BE2C (cell line): ENCODE results near the gene C2CD4D.

Experiments used
- DNase-seq: peaks from one replicate; pipeline ENCODE4 v3.0.0-alpha.2; 2020
- H3K27me3 ChIP-seq: fragments of 250-450 bp; sonication (Bioruptor Pico); 2 replicates; pipeline ENCODE4 v1.5.1; 2020; ENCODE audit warnings: mild to moderate bottlenecking
- H3K36me3 ChIP-seq: fragments of 250-450 bp; sonication (Bioruptor Pico); 2 replicates; pipeline ENCODE4 v1.5.1; 2020; ENCODE audit warnings: mild to moderate bottlenecking
- H3K4me1 ChIP-seq: fragments of 250-450 bp; sonication (Bioruptor Pico); 2 replicates; pipeline ENCODE4 v1.5.1; 2020
- H3K4me3 ChIP-seq: 2 replicates; pipeline ENCODE4 v1.5.1; 2011; ENCODE audit warnings: low read depth, low read length
- H3K9me3 ChIP-seq: fragments of 250-450 bp; sonication (Bioruptor Pico); 2 replicates; pipeline ENCODE4 v1.5.1; 2020
- TF ChIP-seq, protein P1 (sequence below): IDR thresholded peaks from 2 replicates; pipeline ENCODE4 v1.5.1; 2012; ENCODE audit warnings: mild to moderate bottlenecking, low read depth, low read length

C2CD4D gene

DNA sequence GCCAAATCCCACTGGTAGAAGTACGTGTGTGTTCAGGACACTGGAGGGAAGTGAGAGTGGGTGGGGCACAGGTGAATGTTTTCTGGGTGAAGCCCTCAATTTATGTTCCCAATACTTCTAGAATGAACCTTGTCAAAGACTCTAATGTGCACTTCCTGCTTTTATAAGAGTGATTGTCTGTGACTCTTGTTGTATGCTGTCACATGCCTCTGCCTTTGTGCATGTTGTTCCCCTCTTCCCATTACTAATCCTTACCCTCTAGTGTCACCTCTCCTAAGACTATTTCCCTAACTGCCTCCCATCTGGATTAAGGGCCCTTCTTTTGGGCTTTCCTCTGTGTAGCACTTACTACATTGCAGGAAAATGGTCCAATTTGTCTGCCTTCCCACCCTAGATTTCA is 31.9 kb downstream of the C2CD4D start:
- H3K9me3 ChIP-seq, result no peaks in the 10 kb centered on the region
- no peak overlapping the region for H3K4me3 ChIP-seq
- no peak for DNase-seq
- TF ChIP-seq, protein P1, sequence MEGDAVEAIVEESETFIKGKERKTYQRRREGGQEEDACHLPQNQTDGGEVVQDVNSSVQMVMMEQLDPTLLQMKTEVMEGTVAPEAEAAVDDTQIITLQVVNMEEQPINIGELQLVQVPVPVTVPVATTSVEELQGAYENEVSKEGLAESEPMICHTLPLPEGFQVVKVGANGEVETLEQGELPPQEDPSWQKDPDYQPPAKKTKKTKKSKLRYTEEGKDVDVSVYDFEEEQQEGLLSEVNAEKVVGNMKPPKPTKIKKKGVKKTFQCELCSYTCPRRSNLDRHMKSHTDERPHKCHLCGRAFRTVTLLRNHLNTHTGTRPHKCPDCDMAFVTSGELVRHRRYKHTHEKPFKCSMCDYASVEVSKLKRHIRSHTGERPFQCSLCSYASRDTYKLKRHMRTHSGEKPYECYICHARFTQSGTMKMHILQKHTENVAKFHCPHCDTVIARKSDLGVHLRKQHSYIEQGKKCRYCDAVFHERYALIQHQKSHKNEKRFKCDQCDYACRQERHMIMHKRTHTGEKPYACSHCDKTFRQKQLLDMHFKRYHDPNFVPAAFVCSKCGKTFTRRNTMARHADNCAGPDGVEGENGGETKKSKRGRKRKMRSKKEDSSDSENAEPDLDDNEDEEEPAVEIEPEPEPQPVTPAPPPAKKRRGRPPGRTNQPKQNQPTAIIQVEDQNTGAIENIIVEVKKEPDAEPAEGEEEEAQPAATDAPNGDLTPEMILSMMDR, result no peak
- H3K4me1 ChIP-seq, result peaks cover 18% of the 10 kb centered on the region
- H3K36me3 ChIP-seq, result no peaks in the 10 kb centered on the region
- no peaks in the 10 kb centered on the region for H3K27me3 ChIP-seq

- Histone ChIP-seq H3K36me3 (no peaks in the 10 kb centered on the region), H3K4me3 (no peak overlapping the region), H3K4me1 (peaks cover 24% of the 10 kb centered on the region), H3K27me3 (no peaks in the 10 kb centered on the region), H3K9me3 (no peaks in the 10 kb centered on the region)
- DNase-seq, result no peak
- TF ChIP-seq, protein P1, result no peak
Observed at GRCh38 chr1:151807131-151807530, 32.5 kb downstream of the C2CD4D start.

DNA sequence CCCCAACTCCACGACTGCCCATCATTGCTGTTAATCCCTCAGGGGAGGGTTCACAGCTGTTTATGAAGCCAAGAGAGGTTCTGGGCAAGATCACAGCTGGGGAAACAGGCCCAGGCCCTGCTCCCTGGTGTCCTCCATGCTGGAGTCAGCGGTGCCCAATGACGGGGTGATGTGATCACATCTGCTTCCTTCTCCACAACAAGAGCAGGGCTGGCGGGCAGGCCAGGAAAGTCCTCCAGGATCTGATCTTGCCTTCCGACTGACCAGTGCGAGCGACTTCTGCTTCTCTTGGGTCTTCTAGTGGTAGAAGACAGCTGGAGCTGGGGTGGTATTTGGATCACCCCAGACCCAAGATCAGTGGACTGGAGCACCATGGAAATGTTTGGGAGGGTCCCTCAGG is 33.5 kb downstream of the C2CD4D start:
- Histone ChIP-seq H3K36me3 (no peaks in the 10 kb centered on the region), H3K4me3 (no peak overlapping the region), H3K4me1 (peaks cover 34% of the 10 kb centered on the region), H3K27me3 (no peaks in the 10 kb centered on the region), H3K9me3 (no peaks in the 10 kb centered on the region)
- TF ChIP-seq, protein P1, result no peak
- no peak for DNase-seq

- no peak for DNase-seq
- no peak within 1 kb of the TSS for H3K4me3 ChIP-seq
- no peaks in the 10 kb centered on the region for H3K27me3 ChIP-seq
- TF ChIP-seq, protein P1, result no peak
- no peaks in the 10 kb centered on the region for H3K9me3 ChIP-seq
- no peaks in the 10 kb centered on the region for H3K36me3 ChIP-seq
- peaks cover 37% of the 10 kb centered on the region for H3K4me1 ChIP-seq
Observed at GRCh38 chr1:151805066-151805820, 34.4 kb downstream of the C2CD4D start, which contains the start of gene LINGO4. TSS of gene LINGO4 (minus strand) at chr1:151805419. CDS start at chr1:151802704, 2,715 bp downstream.

- TF ChIP-seq, protein P1, result no peak
- DNase-seq, result no peak
- no peaks in the 10 kb centered on the region for H3K9me3 ChIP-seq
- peaks cover 37% of the 10 kb centered on the region for H3K4me1 ChIP-seq
- H3K4me3 ChIP-seq, result no peak overlapping the region
- H3K36me3 ChIP-seq, result no peaks in the 10 kb centered on the region
- no peaks in the 10 kb centered on the region for H3K27me3 ChIP-seq
Observed at GRCh38 chr1:151803915-151804314, 35.7 kb downstream of the C2CD4D start.

DNA sequence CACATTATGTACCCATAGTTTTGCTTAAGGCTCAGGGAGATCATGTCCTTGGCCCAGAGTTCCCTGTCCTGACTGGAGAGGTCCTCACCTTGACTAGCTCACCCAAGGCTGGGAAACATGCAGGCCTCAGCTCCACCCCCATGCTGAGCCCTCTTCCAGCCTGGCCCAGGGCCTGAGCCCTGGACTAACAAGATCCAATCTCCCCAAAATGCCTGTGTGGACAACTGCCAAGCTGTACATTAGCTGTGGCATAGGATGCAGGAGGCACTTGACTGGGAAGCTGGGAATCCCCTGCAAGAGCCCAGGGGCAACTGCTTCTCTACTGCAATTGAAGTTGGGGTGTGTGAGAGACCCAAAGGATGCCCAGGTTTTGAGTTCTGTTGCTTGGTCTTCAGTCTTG is 36.5 kb downstream of the C2CD4D start:
- DNase-seq, result peak; percentile 87
- no peaks in the 10 kb centered on the region for H3K9me3 ChIP-seq
- H3K27me3 ChIP-seq, result no peaks in the 10 kb centered on the region

More for the DNA sequence above, 36.5 kb downstream of the C2CD4D start:
- Histone ChIP-seq H3K36me3 (no peaks in the 10 kb centered on the region), H3K4me1 (peaks cover 37% of the 10 kb centered on the region), H3K4me3 (no peak overlapping the region)
- TF ChIP-seq, protein P1, result no peak
